Skin epidermis (tissue), 12 donors: Measurements from ENCODE around the gene MAP4K3.
"Not testable (repeated sequence)": the region's sequence is repeated elsewhere in the genome, so short reads cannot be mapped to it uniquely, and the experiment has no call there.

Experiments used
- H3K27ac ChIP-seq, 21 experiments: fragments of 200-600 bp; sonication (generic) in 11 of 21; one replicate each; pipeline ENCODE4 v1.5.0; 2020; ENCODE audit warnings: mild to moderate bottlenecking in 3 of 21, inconsistent platforms in 2 of 21, moderate library complexity in 2 of 21
- H3K4me3 ChIP-seq, 7 experiments: fragments of 200-600 bp; sonication (generic) in 2 of 7; one replicate each; pipeline ENCODE4 v1.5.0; 2020; ENCODE audit warnings: inconsistent platforms in 2 of 7, mild to moderate bottlenecking in 2 of 7, moderate library complexity in 1 of 7

MAP4K3 gene

GRCh38 chr2:39413063-39413737 lies 23.9 kb downstream of the MAP4K3 start:
- no peak overlapping the region for H3K27ac ChIP-seq
- no peak overlapping the region for H3K4me3 ChIP-seq

GRCh38 chr2:39411181-39411944 lies 25.7 kb downstream of the MAP4K3 start:
- Histone ChIP-seq H3K4me3 (no peak overlapping the region), H3K27ac (peak overlapping the region in 2 of 21 experiments; percentile 2 to 16)

- Histone ChIP-seq H3K4me3 (no peak overlapping the region), H3K27ac (peak overlapping the region in 1 of 21 experiments; percentile 47)
Measured at GRCh38 chr2:39409697-39410389, 27.2 kb downstream of the MAP4K3 start.

- Histone ChIP-seq H3K27ac (peak overlapping the region in 1 of 21 experiments; percentile 19), H3K4me3 (no peak overlapping the region)
Measured at GRCh38 chr2:39408351-39409136, 28.5 kb downstream of the MAP4K3 start.

GRCh38 chr2:39407516-39408296 lies 29.4 kb downstream of the MAP4K3 start:
- Histone ChIP-seq H3K4me3 (no peak overlapping the region), H3K27ac (peak overlapping the region in 1 of 21 experiments; percentile 19)

GRCh38 chr2:39405364-39405763 lies 31.7 kb downstream of the MAP4K3 start:
- Histone ChIP-seq H3K4me3 (no peak overlapping the region), H3K27ac (no peak overlapping the region)

GRCh38 chr2:39403311-39403710 lies 33.8 kb downstream of the MAP4K3 start:
- H3K27ac ChIP-seq = peak overlapping the region in 2 of 21 experiments; percentile 9 to 17
- H3K4me3 ChIP-seq = no peak overlapping the region

- Histone ChIP-seq H3K27ac (no peak overlapping the region), H3K4me3 (no peak overlapping the region)
Measured at GRCh38 chr2:39401319-39401718, 35.8 kb downstream of the MAP4K3 start.

GRCh38 chr2:39399570-39399969 lies 37.5 kb downstream of the MAP4K3 start:
- H3K27ac ChIP-seq = no peak overlapping the region
- H3K4me3 ChIP-seq = no peak overlapping the region

GRCh38 chr2:39395313-39395712 lies 41.8 kb downstream of the MAP4K3 start:
- no peak overlapping the region for H3K27ac ChIP-seq
- no peak overlapping the region for H3K4me3 ChIP-seq

GRCh38 chr2:39394516-39394961 lies 42.5 kb downstream of the MAP4K3 start:
- H3K4me3 ChIP-seq = no peak overlapping the region
- H3K27ac ChIP-seq = peak overlapping the region in 1 of 21 experiments; percentile 1

GRCh38 chr2:39392672-39393071 lies 44.4 kb downstream of the MAP4K3 start:
- Histone ChIP-seq H3K27ac (no peak overlapping the region), H3K4me3 (no peak overlapping the region)

GRCh38 chr2:39390216-39390615 lies 46.9 kb downstream of the MAP4K3 start:
- H3K4me3 ChIP-seq = no peak overlapping the region
- no peak overlapping the region for H3K27ac ChIP-seq

- Histone ChIP-seq H3K27ac (no peak overlapping the region), H3K4me3 (no peak overlapping the region)
Measured at GRCh38 chr2:39386064-39386463, 51.0 kb downstream of the MAP4K3 start.

GRCh38 chr2:39385172-39385571 lies 51.9 kb downstream of the MAP4K3 start:
- no peak overlapping the region for H3K4me3 ChIP-seq
- no peak overlapping the region for H3K27ac ChIP-seq

GRCh38 chr2:39384071-39384470 lies 53.0 kb downstream of the MAP4K3 start:
- not testable (repeated sequence) for H3K4me3 ChIP-seq, H3K27ac ChIP-seq

GRCh38 chr2:39383146-39383545 lies 53.9 kb downstream of the MAP4K3 start:
- Histone ChIP-seq H3K4me3 (no peak overlapping the region), H3K27ac (no peak overlapping the region)

- H3K4me3 ChIP-seq = no peak overlapping the region
- no peak overlapping the region for H3K27ac ChIP-seq
Measured at GRCh38 chr2:39381653-39382052, 55.4 kb downstream of the MAP4K3 start.

GRCh38 chr2:39380525-39381150 lies 56.4 kb downstream of the MAP4K3 start:
- peak overlapping the region in 3 of 21 experiments; percentile 1 to 62 (median 25) for H3K27ac ChIP-seq
- no peak overlapping the region for H3K4me3 ChIP-seq
